DOHH2 (cell line): ENCODE results near the gene S100P.
A peak's percentile ranks its signal among the peaks of the same experiment; 100 is the strongest.

Source experiments
- H3F3A ChIP-seq: fragments of 200-600 bp; sonication (generic), shearing (Covaris generic); 2 replicates; pipeline ENCODE4 v1.6.0; 2016; ENCODE audit warnings: antibody characterized with exemption, mild to moderate bottlenecking; ENCODE audit not compliant: control insufficient read depth, insufficient read depth
- H3K27ac ChIP-seq: fragments of 200-600 bp; sonication (generic); 2 replicates; pipeline ENCODE4 v1.5.1; 2014; ENCODE audit warnings: low read depth, mild to moderate bottlenecking, low read length, moderate library complexity
- H3K27me3 ChIP-seq: fragments of 200-600 bp; sonication (generic); 2 replicates; pipeline ENCODE4 v1.6.1; 2014; ENCODE audit warnings: mild to moderate bottlenecking, low read length, mixed read lengths; ENCODE audit not compliant: control insufficient read depth
- H3K36me3 ChIP-seq: fragments of 200-600 bp; sonication (generic); 2 replicates; pipeline ENCODE4 v1.6.1; 2014; ENCODE audit warnings: mild to moderate bottlenecking, low read length, moderate library complexity, mixed read lengths; ENCODE audit not compliant: control insufficient read depth
- H3K4me1 ChIP-seq: fragments of 200-600 bp; sonication (generic); 2 replicates; pipeline ENCODE4 v1.6.1; 2014; ENCODE audit warnings: mild to moderate bottlenecking, low read length, mixed read lengths; ENCODE audit not compliant: control insufficient read depth
- H3K4me2 ChIP-seq: fragments of 200-600 bp; sonication (generic); 2 replicates; pipeline ENCODE4 v1.6.0; 2014; ENCODE audit warnings: mild to moderate bottlenecking, low read length, moderate library complexity
- H3K4me3 ChIP-seq: fragments of 200-600 bp; sonication (generic); 2 replicates; pipeline ENCODE4 v1.5.1; 2014; ENCODE audit warnings: mild to moderate bottlenecking, low read length, mixed read lengths
- H3K79me2 ChIP-seq: fragments of 200-600 bp; sonication (generic); 2 replicates; pipeline ENCODE4 v1.6.1; 2014; ENCODE audit warnings: mild to moderate bottlenecking, low read length, mixed read lengths; ENCODE audit not compliant: control insufficient read depth
- H3K9me2 ChIP-seq: fragments of 200-600 bp; sonication (generic); replicated peaks from 2 replicates; pipeline ENCODE4 v1.6.1; 2014; ENCODE audit warnings: mild to moderate bottlenecking, low read length, mixed read lengths; ENCODE audit not compliant: control insufficient read depth
- H3K9me3 ChIP-seq: fragments of 200-600 bp; sonication (generic); 2 replicates; pipeline ENCODE4 v1.6.1; 2014; ENCODE audit warnings: antibody characterized with exemption, low read length, mixed read lengths; ENCODE audit not compliant: control insufficient read depth, insufficient read depth
- H4K20me1 ChIP-seq: fragments of 200-600 bp; sonication (generic); 2 replicates; pipeline ENCODE4 v1.6.0; 2014; ENCODE audit warnings: low read depth, mild to moderate bottlenecking, antibody characterized with exemption, low read length, moderate library complexity; ENCODE audit not compliant: control insufficient read depth, insufficient read depth
- CTCF ChIP-seq: fragments of 200-600 bp; sonication (generic); IDR thresholded peaks from one replicate; pipeline ENCODE4 v1.5.1; 2014; ENCODE audit warnings: antibody characterized with exemption, mild to moderate bottlenecking, low read depth, low read length; ENCODE audit not compliant: poor library complexity, severe bottlenecking
- EZH2phosphoT487 ChIP-seq: fragments of 200-600 bp; sonication (generic); IDR thresholded peaks from 2 replicates; pipeline ENCODE4 v1.6.1; 2017; ENCODE audit warnings: borderline replicate concordance, mild to moderate bottlenecking, antibody characterized with exemption, low read length, moderate library complexity, mixed read lengths

S100P gene

GRCh38 chr4:6720202-6720699 lies 26.6 kb downstream of the S100P start:
- Histone ChIP-seq H3K9me2 (no peaks in the 10 kb centered on the region), H3F3A (peaks cover 3% of the 10 kb centered on the region; the same call in 1 of the 2 replicates), H3K4me1 (peaks cover 26% of the 10 kb centered on the region), H3K4me3 (no peak overlapping the region), H3K9me3 (0 out of 2 replicates have a peak, but pooled peaks cover under 1% of the 10 kb centered on the region), H3K27me3 (no peaks in the 10 kb centered on the region), H3K4me2 (peak overlapping the region; percentile 15), H3K27ac (no peak overlapping the region), H4K20me1 (peaks cover 8% of the 10 kb centered on the region; the same call in 1 of the 2 replicates), H3K36me3 (peaks cover 17% of the 10 kb centered on the region), H3K79me2 (peaks cover 31% of the 10 kb centered on the region)
- TF ChIP-seq CTCF: peak; percentile 93
- no peak for TF ChIP-seq EZH2phosphoT487

GRCh38 chr4:6721121-6721520 lies 27.4 kb downstream of the S100P start:
- H3K27ac ChIP-seq: no peak overlapping the region

GRCh38 chr4:6722891-6723290 lies 29.2 kb downstream of the S100P start:
- H3K79me2 ChIP-seq: peaks cover 6% of the 10 kb centered on the region
- TF ChIP-seq EZH2phosphoT487: no peak
- TF ChIP-seq CTCF: no peak

More at GRCh38 chr4:6721121-6721520, 27.4 kb downstream of the S100P start:
- TF ChIP-seq CTCF (no peak), EZH2phosphoT487 (no peak)
- H3K9me3 ChIP-seq: peaks cover 7% of the 10 kb centered on the region; the same call in 1 of the 2 replicates
- H4K20me1 ChIP-seq: peaks cover 8% of the 10 kb centered on the region; the same call in 1 of the 2 replicates
- H3K4me3 ChIP-seq: no peak overlapping the region
- no peaks in the 10 kb centered on the region for H3K27me3 ChIP-seq
- peaks cover 20% of the 10 kb centered on the region for H3K4me1 ChIP-seq
- no peaks in the 10 kb centered on the region for H3K9me2 ChIP-seq
- peaks cover 17% of the 10 kb centered on the region for H3K36me3 ChIP-seq
- H3K4me2 ChIP-seq: no peak overlapping the region
- peaks cover 23% of the 10 kb centered on the region for H3K79me2 ChIP-seq
- H3F3A ChIP-seq: peaks cover 3% of the 10 kb centered on the region; the same call in 1 of the 2 replicates

More at GRCh38 chr4:6722891-6723290, 29.2 kb downstream of the S100P start:
- H3K4me2 ChIP-seq: no peak overlapping the region
- H3K4me3 ChIP-seq: no peak overlapping the region
- H3F3A ChIP-seq: no peaks in the 10 kb centered on the region; the same call in 1 of the 2 replicates
- peaks cover 20% of the 10 kb centered on the region for H3K4me1 ChIP-seq
- H3K36me3 ChIP-seq: peaks cover 6% of the 10 kb centered on the region
- H3K27me3 ChIP-seq: no peaks in the 10 kb centered on the region
- peaks cover 7% of the 10 kb centered on the region; the same call in 1 of the 2 replicates for H3K9me3 ChIP-seq
- no peak overlapping the region for H3K27ac ChIP-seq
- H4K20me1 ChIP-seq: peaks cover 4% of the 10 kb centered on the region; the same call in 1 of the 2 replicates
- no peaks in the 10 kb centered on the region for H3K9me2 ChIP-seq
